Astrocyte (in vitro differentiated cells and primary cell): ENCODE data around the gene NDUFAF8.

Source experiments
- EZH2 ChIP-seq: IDR thresholded peaks from 2 replicates; pipeline ENCODE4 v1.6.1; 2012; ENCODE audit warnings: mild to moderate bottlenecking, low read length, inconsistent platforms; ENCODE audit not compliant: insufficient read depth
- TF ChIP-seq, protein P1 (sequence below): IDR thresholded peaks from 2 replicates; pipeline ENCODE4 v1.5.1; 2011; ENCODE audit warnings: low read depth, mild to moderate bottlenecking, inconsistent platforms, low read length, moderate library complexity; ENCODE audit not compliant: insufficient read depth

DNA sequence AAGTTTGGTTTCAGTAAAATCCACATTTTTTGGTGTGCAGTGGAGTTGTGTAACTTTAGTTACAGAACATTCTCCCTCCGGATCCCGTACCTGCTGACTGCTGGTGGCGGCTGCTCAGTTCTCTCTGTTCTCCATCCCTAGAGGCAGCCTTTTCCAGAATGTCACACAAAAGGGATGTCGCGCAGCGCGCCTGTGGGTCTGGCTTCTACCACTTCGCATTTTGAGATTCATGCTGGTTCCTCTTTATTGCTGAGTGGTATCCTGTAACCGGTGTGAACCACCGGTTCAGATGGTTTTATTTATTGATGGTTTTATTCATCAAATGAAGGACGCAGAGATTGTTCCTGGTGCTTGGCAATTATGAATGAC lies 15.4 kb upstream of the NDUFAF8 start:
- TF ChIP-seq EZH2: no peak
- TF ChIP-seq, protein P1, sequence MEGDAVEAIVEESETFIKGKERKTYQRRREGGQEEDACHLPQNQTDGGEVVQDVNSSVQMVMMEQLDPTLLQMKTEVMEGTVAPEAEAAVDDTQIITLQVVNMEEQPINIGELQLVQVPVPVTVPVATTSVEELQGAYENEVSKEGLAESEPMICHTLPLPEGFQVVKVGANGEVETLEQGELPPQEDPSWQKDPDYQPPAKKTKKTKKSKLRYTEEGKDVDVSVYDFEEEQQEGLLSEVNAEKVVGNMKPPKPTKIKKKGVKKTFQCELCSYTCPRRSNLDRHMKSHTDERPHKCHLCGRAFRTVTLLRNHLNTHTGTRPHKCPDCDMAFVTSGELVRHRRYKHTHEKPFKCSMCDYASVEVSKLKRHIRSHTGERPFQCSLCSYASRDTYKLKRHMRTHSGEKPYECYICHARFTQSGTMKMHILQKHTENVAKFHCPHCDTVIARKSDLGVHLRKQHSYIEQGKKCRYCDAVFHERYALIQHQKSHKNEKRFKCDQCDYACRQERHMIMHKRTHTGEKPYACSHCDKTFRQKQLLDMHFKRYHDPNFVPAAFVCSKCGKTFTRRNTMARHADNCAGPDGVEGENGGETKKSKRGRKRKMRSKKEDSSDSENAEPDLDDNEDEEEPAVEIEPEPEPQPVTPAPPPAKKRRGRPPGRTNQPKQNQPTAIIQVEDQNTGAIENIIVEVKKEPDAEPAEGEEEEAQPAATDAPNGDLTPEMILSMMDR: no peak
